ENCODE results near the gene AGL. TPM values are rescaled to one million over a fixed set of nuclear protein-coding genes. Genes with fewer than 3 reads are reported as not detected.

AGL gene
- total RNA-seq, 1 donor from 2014 or later: 21.8 TPM

- no peak for TF ChIP-seq CTCF (IDR thresholded peaks at IDR 0.05)
- ChIA-PET POLR2A (no interaction called here), CTCF (no interaction called here)
- Mint-ChIP-seq H3K4me1 (peaks cover under 1% of the 10 kb centered on the region), H3K4me3 (no peak overlapping the region), H3K36me3 (ENCODE audit: low read depth) (no peaks in the 10 kb centered on the region), H3K27ac (no peak overlapping the region), H3K9me3 (no peaks in the 10 kb centered on the region), H3K27me3 (no peaks in the 10 kb centered on the region)
- ATAC-seq (ENCODE audit: low read depth) (no peak), DNase-seq (no peak)
- intact Hi-C loops (cut with micrococcal nuclease): no loop called here
Measured at GRCh38 chr1:99963041-99963795, 113.1 kb downstream of the AGL start.

- no peak overlapping the region for H3K27ac Mint-ChIP-seq
- DNase-seq: no peak
- CTCF ChIA-PET: no interaction called here
- TF ChIP-seq CTCF (IDR thresholded peaks at IDR 0.05): no peak
- POLR2A ChIA-PET: interaction anchor here (0.5 kb wide), 1 partner anchor 395 kb away, joined by 3 read pairs; no protein-coding TSS in a partner anchor
- intact Hi-C loops (cut with micrococcal nuclease): loop anchor here (5.0 kb wide), 1 partner anchor 387 kb away; the partner anchor contains the start of gene CDC14A
- H3K27me3 Mint-ChIP-seq: no peaks in the 10 kb centered on the region
- peaks cover 13% of the 10 kb centered on the region for H3K4me1 Mint-ChIP-seq
- H3K9me3 Mint-ChIP-seq: no peaks in the 10 kb centered on the region
- no peak for ATAC-seq (ENCODE audit: low read depth)
- peaks cover 2% of the 10 kb centered on the region for H3K36me3 Mint-ChIP-seq (ENCODE audit: low read depth)
- no peak overlapping the region for H3K4me3 Mint-ChIP-seq
Measured at GRCh38 chr1:99964806-99965205, 114.6 kb downstream of the AGL start.

GRCh38 chr1:99965646-99966375 lies 115.7 kb downstream of the AGL start:
- intact Hi-C loops (cut with micrococcal nuclease): loop anchor here (5.0 kb wide), 1 partner anchor 386 kb away; the partner anchor contains the start of gene CDC14A
- no peak for TF ChIP-seq CTCF (IDR thresholded peaks at IDR 0.05)
- peaks cover 6% of the 10 kb centered on the region for H3K36me3 Mint-ChIP-seq (ENCODE audit: low read depth)
- H3K4me1 Mint-ChIP-seq: peaks cover 20% of the 10 kb centered on the region
- no peak overlapping the region for H3K27ac Mint-ChIP-seq
- no peaks in the 10 kb centered on the region for H3K9me3 Mint-ChIP-seq
- ATAC-seq (ENCODE audit: low read depth) (no peak), DNase-seq (no peak)
- no peaks in the 10 kb centered on the region for H3K27me3 Mint-ChIP-seq
- no peak overlapping the region for H3K4me3 Mint-ChIP-seq
- ChIA-PET CTCF (no interaction called here), POLR2A (interaction anchor here (0.5 kb wide), 2 partner anchors 320 to 394 kb away, joined by 3 read pairs; no protein-coding TSS in a partner anchor)

- CTCF ChIA-PET: no interaction called here
- H3K9me3 Mint-ChIP-seq: no peaks in the 10 kb centered on the region
- intact Hi-C loops (cut with micrococcal nuclease): loop anchor here (5.0 kb wide), 1 partner anchor 384 kb away; the partner anchor contains the start of gene CDC14A
Measured at GRCh38 chr1:99968214-99968613, 118.1 kb downstream of the AGL start.

More at GRCh38 chr1:99968214-99968613, 118.1 kb downstream of the AGL start:
- Mint-ChIP-seq H3K4me3 (peak overlapping the region; percentile 56), H3K36me3 (ENCODE audit: low read depth) (peaks cover 6% of the 10 kb centered on the region), H3K4me1 (peaks cover 27% of the 10 kb centered on the region), H3K27me3 (no peaks in the 10 kb centered on the region), H3K27ac (peak overlapping the region; percentile 41)
- no peak for DNase-seq
- no peak for TF ChIP-seq CTCF (IDR thresholded peaks at IDR 0.05)
- POLR2A ChIA-PET: no interaction called here
- ATAC-seq (ENCODE audit: low read depth): no peak

All from activated B cell treated with CpG ODN at 0.5 μM for 24 hours (primary cell).